Measurements from ENCODE around the gene C1QTNF8.

C1QTNF8 gene

DNA sequence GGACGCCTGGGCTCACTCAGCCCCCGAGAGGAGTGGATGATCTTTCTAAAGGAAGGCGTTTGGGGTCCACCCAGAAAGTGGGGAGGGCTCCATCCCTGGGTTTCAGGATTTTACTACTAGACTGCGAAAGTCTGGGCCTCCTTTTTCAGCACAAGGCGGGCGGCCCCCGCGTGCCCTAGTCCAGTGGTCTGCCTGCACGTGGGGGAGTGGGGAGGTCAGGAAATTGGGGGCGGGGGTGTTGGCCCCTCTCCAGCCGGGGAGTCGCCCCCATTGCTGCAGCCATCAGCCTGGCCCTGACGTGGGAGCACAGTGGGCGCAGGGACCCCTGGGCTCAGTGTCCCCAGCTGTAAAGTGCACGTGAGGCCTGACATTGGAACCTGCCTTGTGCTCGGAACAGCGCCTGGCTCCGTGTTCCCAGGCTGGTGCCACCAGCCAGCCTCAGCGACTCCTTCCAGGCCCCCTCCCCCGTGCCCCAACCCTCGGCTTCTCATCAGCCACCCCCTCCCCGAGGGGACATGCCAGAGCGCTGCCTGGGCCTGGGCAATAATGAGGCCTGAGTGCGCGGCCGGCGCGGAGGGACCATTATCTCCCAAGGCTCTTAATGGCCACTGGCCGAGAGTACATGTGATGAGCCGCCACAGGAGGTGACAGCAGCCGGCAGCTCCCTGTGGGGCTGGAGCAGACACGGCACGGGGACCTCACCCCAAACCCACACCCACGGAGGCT is 2.4 kb upstream of the C1QTNF8 start:
- no peak overlapping the region for H3K4me3 ChIP-seq (ENCODE audit: low read length)
- TF ChIP-seq, protein P1, sequence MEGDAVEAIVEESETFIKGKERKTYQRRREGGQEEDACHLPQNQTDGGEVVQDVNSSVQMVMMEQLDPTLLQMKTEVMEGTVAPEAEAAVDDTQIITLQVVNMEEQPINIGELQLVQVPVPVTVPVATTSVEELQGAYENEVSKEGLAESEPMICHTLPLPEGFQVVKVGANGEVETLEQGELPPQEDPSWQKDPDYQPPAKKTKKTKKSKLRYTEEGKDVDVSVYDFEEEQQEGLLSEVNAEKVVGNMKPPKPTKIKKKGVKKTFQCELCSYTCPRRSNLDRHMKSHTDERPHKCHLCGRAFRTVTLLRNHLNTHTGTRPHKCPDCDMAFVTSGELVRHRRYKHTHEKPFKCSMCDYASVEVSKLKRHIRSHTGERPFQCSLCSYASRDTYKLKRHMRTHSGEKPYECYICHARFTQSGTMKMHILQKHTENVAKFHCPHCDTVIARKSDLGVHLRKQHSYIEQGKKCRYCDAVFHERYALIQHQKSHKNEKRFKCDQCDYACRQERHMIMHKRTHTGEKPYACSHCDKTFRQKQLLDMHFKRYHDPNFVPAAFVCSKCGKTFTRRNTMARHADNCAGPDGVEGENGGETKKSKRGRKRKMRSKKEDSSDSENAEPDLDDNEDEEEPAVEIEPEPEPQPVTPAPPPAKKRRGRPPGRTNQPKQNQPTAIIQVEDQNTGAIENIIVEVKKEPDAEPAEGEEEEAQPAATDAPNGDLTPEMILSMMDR (conservative IDR thresholded peaks at IDR 0.05; ENCODE audit: low read length): no peak
- DNase-seq (ENCODE audit: low read depth): no peak

DNA sequence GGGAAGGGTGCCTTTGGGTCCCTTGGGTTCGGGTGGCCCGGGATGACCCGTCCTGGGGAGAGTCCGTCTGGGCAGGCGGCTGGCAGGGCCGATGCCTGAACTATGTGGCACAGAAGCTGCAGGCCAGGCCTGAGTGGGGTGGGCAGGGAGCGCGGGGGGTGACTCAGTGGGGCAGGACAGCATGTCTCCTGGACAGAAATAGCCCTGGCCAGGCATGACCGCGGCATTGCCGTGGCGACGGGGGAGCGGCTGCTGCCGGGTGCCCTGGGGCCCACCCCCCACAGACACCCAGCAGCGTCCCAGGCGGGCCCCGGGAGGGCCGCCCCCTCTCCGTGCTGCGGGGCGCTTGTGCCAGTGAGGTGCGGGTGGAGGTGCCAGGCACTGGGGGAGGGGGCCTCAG is 1.8 kb upstream of the C1QTNF8 start:
- H3K4me3 ChIP-seq (ENCODE audit: low read length): no peak overlapping the region
- DNase-seq (ENCODE audit: low read depth): no peak
- TF ChIP-seq, protein P1 (conservative IDR thresholded peaks at IDR 0.05; ENCODE audit: low read length): no peak

DNA sequence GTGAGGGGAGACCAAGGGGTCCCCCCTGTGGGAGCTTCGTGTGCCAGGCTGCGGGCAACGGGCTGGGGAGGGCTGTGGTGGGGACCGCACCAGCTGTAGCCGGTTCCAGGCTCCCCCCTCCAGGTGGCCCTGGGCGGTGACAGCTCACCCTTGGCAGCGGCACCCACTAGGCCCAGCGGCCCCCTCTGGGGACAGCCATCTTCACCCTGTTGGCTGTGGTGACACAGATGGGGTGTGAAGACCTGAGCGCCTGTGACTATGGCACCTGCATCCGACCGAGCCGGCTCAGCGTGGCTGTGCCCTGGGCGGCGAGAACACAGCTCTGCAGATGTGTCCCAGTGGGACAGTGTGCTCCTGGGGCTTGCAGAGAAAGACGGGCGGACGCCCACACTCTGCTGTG is 1.1 kb upstream of the C1QTNF8 start:
- no peak for DNase-seq (ENCODE audit: low read depth)
- TF ChIP-seq, protein P1 (conservative IDR thresholded peaks at IDR 0.05; ENCODE audit: low read length): no peak
- no peak overlapping the region for H3K4me3 ChIP-seq (ENCODE audit: low read length)

DNA sequence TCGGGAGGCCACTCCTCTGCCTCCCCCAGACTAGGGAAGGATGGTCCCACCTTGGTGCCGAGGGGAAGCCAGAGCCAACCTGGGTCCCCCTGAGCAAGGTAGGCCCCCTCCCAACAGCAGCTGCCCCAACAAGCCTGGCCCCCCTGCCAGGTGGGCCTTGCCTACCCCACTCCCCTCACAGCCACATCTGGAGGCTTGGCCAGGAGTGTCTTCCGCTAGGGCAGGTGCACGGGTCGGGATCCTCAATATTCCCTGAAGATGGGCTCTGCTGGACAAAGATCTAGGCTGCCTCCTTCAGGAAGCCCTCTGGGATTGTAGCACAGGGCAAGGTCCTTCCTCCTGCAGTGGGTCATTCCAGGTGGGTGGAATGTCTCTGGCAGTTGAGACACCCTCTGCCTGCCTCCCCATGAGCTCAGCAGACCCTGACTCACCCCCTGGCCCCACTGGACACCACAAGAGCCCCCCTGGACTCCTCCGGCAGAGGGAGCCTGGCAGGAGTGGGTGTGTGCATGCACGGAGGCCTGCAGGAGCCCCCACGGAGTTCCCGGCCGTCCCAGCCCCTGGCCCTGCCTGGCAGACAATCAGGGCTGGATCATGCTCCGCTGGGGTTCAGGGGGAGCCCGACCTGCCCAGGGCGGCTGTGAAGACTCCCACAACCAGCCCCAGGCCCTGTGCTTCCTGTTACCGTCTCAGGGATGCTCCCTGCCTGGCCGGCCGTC is 435 bp downstream of the C1QTNF8 start:
- no peak overlapping the region for H3K4me3 ChIP-seq (ENCODE audit: low read length)
- no peak for DNase-seq (ENCODE audit: low read depth)
- TF ChIP-seq, protein P1 (conservative IDR thresholded peaks at IDR 0.05; ENCODE audit: low read length): no peak

DNA sequence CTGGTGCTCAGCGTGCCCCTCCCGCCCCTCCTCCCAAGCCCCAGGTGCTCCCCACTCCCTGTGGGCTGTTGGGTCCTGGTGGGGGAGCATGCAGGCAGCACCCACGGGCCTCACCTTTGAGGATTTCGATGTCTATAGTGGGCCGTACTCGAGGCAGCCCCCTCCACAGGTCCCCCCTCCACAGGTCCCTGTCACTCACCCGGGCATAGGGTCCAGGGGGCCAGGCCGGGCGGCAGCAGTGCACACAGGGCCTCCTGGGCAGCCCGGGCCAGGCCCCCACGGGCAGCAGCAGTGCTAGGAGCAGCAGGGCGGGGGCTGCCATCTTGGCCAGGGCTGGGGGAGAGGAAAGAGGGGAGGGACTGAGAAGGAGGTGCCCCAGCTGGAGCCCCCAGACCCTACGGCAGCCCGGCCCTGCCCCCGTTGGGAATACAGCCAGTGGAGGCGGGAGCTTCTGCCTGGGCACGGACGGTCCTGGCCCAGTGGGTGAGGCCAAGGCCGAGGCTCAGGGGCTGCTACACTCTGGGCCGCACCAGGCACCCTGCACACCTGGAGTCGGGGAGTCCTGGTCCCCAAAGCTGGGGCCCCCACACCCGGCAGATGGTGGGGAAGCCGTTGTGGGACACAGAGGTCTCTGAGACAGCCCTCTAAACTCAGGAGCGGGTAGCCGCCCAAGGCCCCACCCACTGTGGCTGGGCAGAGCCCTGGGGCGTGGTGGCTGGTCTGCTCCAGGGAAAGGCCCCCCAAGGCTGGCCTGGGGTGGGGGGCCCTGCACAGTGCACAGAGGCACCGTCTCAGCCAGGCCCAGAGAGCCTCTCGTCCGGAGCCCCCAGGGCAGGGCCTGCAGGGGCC is 1.2 kb downstream of the C1QTNF8 start:
- DNase-seq (ENCODE audit: low read depth): no peak
- TF ChIP-seq, protein P1 (conservative IDR thresholded peaks at IDR 0.05; ENCODE audit: low read length): no peak
- no peak overlapping the region for H3K4me3 ChIP-seq (ENCODE audit: low read length)

DNA sequence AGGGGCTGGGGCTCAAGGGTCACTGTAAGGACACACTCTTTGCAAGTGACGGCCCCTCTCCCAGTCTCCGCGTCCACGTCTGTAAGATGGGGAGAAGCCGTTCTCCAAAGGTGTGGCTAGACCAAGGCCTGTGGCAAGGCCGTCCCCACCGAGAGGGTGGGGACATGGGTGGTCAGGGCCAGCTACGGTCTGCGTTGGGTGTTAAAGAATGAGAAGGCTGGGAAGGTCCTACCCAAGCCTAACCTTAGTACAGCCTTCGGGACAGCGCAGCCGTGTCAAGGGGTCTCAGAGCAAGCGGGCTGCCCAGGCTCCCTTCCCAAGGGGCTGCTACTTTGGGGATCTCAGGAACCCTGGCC is 1.9 kb downstream of the C1QTNF8 start:
- no peak for DNase-seq (ENCODE audit: low read depth)

More for the DNA sequence above, 1.9 kb downstream of the C1QTNF8 start:
- H3K4me3 ChIP-seq (ENCODE audit: low read length): no peak overlapping the region
- TF ChIP-seq, protein P1 (conservative IDR thresholded peaks at IDR 0.05; ENCODE audit: low read length): no peak
